ENCODE results near the gene UGT1A8. TPM values are rescaled to one million over a fixed set of nuclear protein-coding genes. Genes with fewer than 3 reads are reported as not detected.
"Not testable (repeated sequence)": the region's sequence is repeated elsewhere in the genome, so short reads cannot be mapped to it uniquely, and the experiment has no call there.

Gene UGT1A8
- total and polyA plus RNA-seq, 2 experiments from 2014 or later, result 0.10 TPM; not detected in 1

DNA sequence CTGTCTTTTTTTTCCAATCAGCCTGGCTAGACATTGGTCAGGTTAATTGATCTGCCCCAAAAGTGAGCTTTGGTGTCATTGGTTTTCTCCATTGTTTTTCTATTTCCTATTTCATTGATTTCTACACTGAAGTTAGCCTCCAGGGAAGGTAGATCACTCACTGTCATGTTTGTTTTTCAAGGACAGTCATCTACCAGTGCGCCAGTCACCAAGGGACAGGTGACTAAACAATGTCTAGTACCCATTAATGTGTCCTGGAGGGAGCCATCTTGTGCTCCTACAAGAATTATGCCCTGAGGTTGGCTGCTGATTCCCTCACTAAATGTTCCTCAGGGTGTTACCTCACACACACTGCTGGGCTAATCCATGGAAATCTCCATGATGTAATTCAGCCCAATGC lies 33.2 kb upstream of the UGT1A8 start:
- Histone ChIP-seq H3K4me2 (no peak overlapping the region), H3K36me3 (replicated peaks; ENCODE audit: insufficient read depth, low read depth) (no peaks in the 10 kb centered on the region), H3K4me1 (ENCODE audit: insufficient read depth) (no peaks in the 10 kb centered on the region), H4K20me1 (ENCODE audit: insufficient read depth, poor library complexity, severe bottlenecking) (no peaks in the 10 kb centered on the region), H3K4me3 (no peak overlapping the region), H3K9me2 (replicated peaks; ENCODE audit: insufficient read depth) (no peaks in the 10 kb centered on the region), H3K27me3 (no peaks in the 10 kb centered on the region), H3K27ac (no peak overlapping the region), H3K9me3 (ENCODE audit: low read depth) (no peaks in the 10 kb centered on the region), H2AFZ (no peak overlapping the region), H3K79me2 (no peaks in the 10 kb centered on the region)
- WGBS (ENCODE audit: low lambda C conversion rate, missing lambda C conversion rate), result 88% methylated on average over 1 of the region's 1 CpG
- DNase-seq (ENCODE audit: low spot score), result no peak
- TF ChIP-seq, protein P1, sequence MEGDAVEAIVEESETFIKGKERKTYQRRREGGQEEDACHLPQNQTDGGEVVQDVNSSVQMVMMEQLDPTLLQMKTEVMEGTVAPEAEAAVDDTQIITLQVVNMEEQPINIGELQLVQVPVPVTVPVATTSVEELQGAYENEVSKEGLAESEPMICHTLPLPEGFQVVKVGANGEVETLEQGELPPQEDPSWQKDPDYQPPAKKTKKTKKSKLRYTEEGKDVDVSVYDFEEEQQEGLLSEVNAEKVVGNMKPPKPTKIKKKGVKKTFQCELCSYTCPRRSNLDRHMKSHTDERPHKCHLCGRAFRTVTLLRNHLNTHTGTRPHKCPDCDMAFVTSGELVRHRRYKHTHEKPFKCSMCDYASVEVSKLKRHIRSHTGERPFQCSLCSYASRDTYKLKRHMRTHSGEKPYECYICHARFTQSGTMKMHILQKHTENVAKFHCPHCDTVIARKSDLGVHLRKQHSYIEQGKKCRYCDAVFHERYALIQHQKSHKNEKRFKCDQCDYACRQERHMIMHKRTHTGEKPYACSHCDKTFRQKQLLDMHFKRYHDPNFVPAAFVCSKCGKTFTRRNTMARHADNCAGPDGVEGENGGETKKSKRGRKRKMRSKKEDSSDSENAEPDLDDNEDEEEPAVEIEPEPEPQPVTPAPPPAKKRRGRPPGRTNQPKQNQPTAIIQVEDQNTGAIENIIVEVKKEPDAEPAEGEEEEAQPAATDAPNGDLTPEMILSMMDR (IDR thresholded peaks at IDR 0.05; ENCODE audit: poor library complexity), result no peak
- no peak for TF ChIP-seq EZH2 (IDR thresholded peaks at IDR 0.05; ENCODE audit: borderline replicate concordance)
- TF ChIP-seq EZH2phosphoT487 (IDR thresholded peaks at IDR 0.05; ENCODE audit: low read depth, severe bottlenecking, unreplicated experiment), result no peak

DNA sequence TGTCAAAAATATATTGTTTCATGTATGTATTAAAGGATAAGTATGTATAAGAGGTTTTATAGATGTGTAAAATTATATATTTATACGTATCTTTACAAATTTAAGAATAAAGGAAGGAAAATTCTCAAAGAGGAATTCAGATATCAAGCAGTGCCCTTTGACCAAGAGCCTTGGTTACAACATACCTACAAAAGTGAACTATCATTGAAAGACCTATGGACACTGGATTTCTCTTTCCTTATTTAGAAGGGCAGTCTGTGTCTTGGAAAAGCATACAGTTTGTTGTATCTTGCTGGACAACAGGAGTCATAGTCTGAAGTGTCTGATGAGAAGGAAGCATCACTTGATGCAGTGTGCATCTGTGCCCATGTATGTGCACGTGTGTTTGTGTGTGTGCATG lies 29.0 kb upstream of the UGT1A8 start:
- WGBS (ENCODE audit: low lambda C conversion rate, missing lambda C conversion rate), result 90% methylated on average over 2 of the region's 2 CpGs
- H3K27ac ChIP-seq, result no peak overlapping the region

DNA sequence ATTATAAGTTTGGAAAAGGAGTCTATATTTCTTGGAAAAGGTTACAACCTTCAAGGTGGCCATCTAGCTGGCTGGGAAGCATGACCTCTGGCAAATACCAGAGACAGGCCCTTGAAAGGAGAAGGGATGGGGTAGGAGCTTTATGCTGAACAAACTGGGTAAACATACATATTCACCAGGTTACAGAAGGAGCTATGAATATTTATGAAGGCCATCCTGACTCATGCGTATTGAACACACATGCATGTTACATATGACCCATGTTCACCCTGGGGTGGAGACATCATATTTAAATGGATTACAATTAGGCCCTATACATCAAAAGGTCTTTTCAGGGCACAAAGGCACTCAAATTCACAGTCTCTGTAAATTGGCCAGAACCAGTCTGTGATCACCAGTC lies 24.7 kb upstream of the UGT1A8 start:
- not testable (repeated sequence) for H4K20me1 ChIP-seq (ENCODE audit: insufficient read depth, poor library complexity, severe bottlenecking); H3K9me3 ChIP-seq (ENCODE audit: low read depth); H3K27me3 ChIP-seq; H2AFZ ChIP-seq; H3K36me3 ChIP-seq (replicated peaks; ENCODE audit: insufficient read depth, low read depth); H3K4me3 ChIP-seq; H3K4me2 ChIP-seq; H3K4me1 ChIP-seq (ENCODE audit: insufficient read depth); H3K79me2 ChIP-seq; H3K27ac ChIP-seq; DNase-seq (ENCODE audit: low spot score); H3K9me2 ChIP-seq (replicated peaks; ENCODE audit: insufficient read depth)
- WGBS (ENCODE audit: low lambda C conversion rate, missing lambda C conversion rate), result 100% methylated on average over 1 of the region's 1 CpG

More for the DNA sequence above, 29.0 kb upstream of the UGT1A8 start:
- no peaks in the 10 kb centered on the region for H3K9me3 ChIP-seq (ENCODE audit: low read depth)
- no peaks in the 10 kb centered on the region for H3K27me3 ChIP-seq
- no peaks in the 10 kb centered on the region for H4K20me1 ChIP-seq (ENCODE audit: insufficient read depth, poor library complexity, severe bottlenecking)
- H2AFZ ChIP-seq, result no peak overlapping the region
- no peak overlapping the region for H3K4me2 ChIP-seq
- no peaks in the 10 kb centered on the region for H3K4me1 ChIP-seq (ENCODE audit: insufficient read depth)
- no peak overlapping the region for H3K4me3 ChIP-seq
- H3K9me2 ChIP-seq (replicated peaks; ENCODE audit: insufficient read depth), result no peaks in the 10 kb centered on the region
- no peak for DNase-seq (ENCODE audit: low spot score)
- H3K36me3 ChIP-seq (replicated peaks; ENCODE audit: insufficient read depth, low read depth), result no peaks in the 10 kb centered on the region
- TF ChIP-seq EZH2 (IDR thresholded peaks at IDR 0.05; ENCODE audit: borderline replicate concordance), result no peak
- no peaks in the 10 kb centered on the region for H3K79me2 ChIP-seq

DNA sequence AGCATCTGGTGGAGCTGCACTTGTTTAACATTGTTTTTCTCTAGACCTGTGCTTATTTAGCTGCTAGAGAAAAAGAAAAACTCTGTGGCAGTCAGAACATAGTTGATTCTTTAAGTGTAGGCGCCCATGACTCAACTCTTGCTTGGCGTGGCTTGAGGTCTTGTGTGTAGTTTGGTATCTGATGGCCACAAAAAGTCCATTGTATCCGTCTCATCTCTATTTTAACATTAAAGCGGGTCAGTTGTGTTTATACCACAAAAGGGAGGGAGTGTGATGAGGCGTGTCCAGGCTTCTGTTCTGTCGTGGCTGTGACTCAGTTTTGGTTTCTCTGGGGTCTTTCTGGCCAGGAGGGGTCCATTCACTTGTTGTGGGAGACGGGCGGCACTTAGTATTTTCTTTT lies 24.2 kb upstream of the UGT1A8 start:
- WGBS (ENCODE audit: low lambda C conversion rate, missing lambda C conversion rate), result 84% methylated on average over 8 of the region's 8 CpGs
- no peak for TF ChIP-seq EZH2 (IDR thresholded peaks at IDR 0.05; ENCODE audit: borderline replicate concordance)
- no peak for TF ChIP-seq EZH2phosphoT487 (IDR thresholded peaks at IDR 0.05; ENCODE audit: low read depth, severe bottlenecking, unreplicated experiment)
- TF ChIP-seq, protein P1 (IDR thresholded peaks at IDR 0.05; ENCODE audit: poor library complexity), result no peak
- DNase-seq (ENCODE audit: low spot score), result no peak

More for the DNA sequence above, 24.2 kb upstream of the UGT1A8 start:
- no peaks in the 10 kb centered on the region for H3K79me2 ChIP-seq
- H3K27me3 ChIP-seq, result no peaks in the 10 kb centered on the region
- no peaks in the 10 kb centered on the region for H3K4me1 ChIP-seq (ENCODE audit: insufficient read depth)
- no peak overlapping the region for H3K4me3 ChIP-seq
- H3K36me3 ChIP-seq (replicated peaks; ENCODE audit: insufficient read depth, low read depth), result no peaks in the 10 kb centered on the region
- H3K9me2 ChIP-seq (replicated peaks; ENCODE audit: insufficient read depth), result no peaks in the 10 kb centered on the region
- H2AFZ ChIP-seq, result no peak overlapping the region
- H3K27ac ChIP-seq, result no peak overlapping the region
- no peaks in the 10 kb centered on the region for H4K20me1 ChIP-seq (ENCODE audit: insufficient read depth, poor library complexity, severe bottlenecking)
- H3K4me2 ChIP-seq, result no peak overlapping the region
- H3K9me3 ChIP-seq (ENCODE audit: low read depth), result no peaks in the 10 kb centered on the region

Data from hepatocyte (in vitro differentiated cells).